NCI-H2171 treated with DMSO at 0.1 percent for 48 hours (cell line): ENCODE measurements around the gene CLTA.

Experiments
- DNase-seq: peaks from one replicate; lab custom pipeline; 2025; lab: John Stamatoyannopoulos, UW

Gene CLTA

GRCh38 chr9:36190388-36191289 lies at the start of gene CLTA:
CLTA (plus strand) TSS chr9:36190921; CDS start chr9:36191057, 136 bp downstream.
- peak; percentile 95 for DNase-seq

DNA sequence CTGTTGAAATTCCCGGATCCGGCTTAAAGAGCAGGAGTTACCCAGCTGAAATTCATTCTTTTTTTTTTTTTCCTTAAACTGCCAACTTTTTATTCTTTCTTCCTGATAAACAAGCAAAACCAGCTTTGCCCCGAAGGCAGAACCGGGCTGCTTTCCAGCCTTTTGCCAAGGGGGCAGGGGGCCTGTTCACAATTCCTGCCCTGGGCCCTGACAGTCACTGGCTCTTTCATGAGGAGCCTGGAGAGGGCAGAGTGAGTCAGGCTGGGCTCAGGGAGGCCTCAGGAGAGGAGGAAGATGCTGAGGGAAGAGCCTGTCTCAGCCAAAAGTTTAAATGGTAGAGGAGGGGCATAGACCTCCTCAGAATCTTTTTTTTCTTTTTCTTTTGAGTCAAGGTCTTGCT lies 49.4 kb upstream of the CLTA start:
- no peak for DNase-seq

DNA sequence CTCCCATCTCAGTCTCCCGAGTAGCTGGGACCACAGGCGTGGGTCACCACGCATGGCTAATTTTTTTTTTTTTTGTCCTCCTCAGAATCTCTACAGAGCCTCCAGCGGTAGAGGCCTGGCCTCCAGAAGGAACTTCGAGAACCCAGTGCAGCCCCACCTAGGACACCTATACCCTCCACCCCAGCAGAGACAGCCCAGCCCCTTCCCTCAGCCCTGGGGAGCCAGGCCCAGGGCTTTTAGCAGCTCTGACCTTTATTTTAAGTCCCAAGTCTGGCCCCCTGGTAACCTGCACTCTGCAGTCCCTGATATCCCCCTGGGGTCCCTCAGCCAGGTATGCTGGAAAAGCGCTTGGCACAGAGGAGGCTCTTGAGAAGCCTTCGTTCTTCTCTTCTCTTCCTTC lies 49.0 kb upstream of the CLTA start:
- no peak for DNase-seq

DNA sequence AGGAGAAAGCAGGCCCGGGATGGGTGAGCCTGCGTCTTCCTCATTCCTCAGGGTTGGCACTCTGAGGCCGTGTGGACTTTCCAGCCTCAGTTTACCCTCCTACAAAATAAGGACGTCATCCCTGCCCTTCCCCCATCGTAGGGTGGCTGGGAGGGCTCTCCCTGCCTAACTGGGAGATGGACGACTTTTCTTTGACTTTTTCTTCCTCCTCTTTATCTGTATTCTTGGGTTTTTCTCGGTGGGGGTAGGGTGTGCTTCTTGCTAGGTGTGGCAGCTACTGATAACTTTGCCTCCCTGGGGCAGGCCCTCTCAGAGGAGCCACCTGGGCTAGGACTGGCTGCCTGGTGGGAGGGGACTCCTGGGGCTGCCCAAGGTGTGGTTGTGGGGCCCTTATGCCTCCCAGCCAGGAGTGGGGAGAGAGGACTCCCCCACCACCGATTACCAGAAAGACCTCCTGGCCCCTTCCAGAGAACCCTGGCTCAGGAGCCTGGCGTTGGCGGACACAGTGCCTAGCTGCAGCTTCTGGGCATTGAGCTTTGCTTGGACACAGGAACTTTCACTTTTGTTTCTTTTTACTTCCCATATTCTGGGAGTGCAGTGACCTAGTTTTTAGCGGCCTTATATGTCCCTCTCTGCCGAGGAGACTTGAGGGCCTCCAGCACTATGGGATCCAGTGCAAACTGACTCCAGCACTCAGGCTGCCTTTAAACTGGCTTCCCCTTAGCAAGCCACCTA lies 48.0 kb upstream of the CLTA start:
- DNase-seq = no peak

DNA sequence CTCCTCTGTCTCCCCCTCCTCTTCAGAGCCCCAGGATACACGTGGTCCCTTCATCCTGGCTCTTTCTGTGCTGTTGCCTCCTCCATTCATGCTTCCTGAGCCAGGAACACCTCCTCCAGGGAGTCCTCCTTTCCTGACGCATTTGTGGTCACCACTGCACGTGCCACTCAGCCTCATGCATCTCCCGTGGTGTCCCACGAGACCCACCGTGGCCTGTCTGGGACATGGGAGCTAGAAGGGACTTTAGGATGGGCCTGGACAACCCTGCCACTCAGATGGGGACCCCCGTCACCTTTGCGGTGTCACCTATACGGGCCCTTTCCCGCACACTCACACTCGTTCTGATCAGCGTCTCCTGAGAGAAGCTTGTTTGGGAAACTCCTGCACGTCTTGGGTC lies 47.5 kb upstream of the CLTA start:
- no peak for DNase-seq

DNA sequence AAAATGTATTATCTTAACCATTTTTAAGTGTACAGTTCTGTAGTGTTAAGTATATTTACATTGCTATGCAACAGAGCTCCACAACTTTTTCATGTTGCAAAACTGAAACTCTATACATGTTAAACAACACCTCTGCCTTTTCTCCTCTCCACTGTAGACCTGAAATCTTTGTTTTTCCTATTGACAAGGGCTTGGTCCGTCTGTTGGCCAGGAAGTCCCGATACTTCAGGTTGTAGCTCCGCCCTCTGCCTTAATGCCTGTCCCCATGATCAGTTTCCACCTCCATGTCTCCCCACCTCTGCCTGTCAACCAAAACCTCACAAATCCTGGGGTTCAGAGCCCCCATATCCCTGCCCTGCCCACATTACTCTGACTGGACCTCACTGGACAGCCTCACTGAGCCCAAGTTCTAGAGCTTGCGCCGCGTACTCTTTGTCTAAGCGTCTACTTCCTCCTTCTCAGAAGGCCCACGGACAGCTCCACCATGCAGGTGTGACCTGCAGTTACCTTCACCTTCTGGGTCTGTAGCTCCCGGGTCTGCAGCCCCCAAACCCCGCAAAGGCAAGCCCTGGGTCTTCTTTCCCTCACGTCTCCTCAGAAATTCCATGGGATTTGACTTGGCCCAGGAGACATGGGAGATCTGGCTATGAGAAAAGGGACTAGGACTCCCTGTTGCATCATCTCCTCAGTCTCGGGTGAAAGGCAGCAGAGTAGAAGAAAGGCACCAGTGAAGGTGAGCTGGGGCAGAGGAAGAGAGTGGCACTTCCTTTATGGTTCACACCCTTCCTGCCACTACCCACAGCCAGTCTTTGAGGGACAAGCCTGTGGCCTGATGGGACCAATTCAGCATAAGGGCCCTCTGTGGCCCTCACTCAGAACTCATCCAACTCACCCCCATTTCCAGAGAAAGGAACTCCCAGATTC lies 46.1 kb upstream of the CLTA start:
- no peak for DNase-seq

DNA sequence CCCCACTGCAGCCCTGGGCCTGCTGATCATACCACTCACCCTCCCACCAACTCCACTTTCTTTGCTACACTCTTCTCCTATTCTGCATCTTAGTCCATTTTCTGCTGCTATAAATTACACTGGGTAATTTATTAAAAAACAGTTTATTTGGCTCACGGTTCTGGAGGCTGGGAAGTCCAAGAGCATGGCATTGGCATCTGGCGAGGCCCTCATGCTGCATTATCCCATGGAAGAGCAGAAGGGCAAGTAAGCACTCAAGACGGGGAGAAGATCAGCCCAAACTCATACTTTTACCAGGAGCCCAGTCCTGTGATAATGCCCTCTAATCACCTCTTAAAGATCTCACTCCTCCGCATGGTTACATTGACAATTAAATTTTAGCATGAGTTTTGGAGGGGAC lies 44.8 kb upstream of the CLTA start:
- DNase-seq = no peak

DNA sequence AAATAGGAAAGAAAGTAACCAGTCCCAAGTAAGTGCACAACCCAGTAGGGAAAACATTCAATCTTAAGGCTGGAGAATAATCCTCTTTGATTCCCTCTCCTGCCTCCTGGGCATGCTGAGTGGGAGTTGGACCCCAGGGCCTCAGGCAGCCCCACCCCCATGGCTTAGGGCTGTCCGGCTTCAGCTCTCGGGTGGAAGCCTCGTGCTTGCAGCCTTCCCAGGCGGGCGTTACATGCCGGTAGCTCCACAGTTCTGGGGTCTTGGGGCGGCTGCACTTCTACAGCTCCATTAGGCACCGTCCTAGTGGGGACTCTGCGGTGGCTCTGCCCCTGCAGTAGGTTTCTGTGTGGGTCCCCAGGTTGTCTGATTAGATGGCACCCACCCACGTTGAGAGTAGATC lies 44.1 kb upstream of the CLTA start:
- DNase-seq = no peak

DNA sequence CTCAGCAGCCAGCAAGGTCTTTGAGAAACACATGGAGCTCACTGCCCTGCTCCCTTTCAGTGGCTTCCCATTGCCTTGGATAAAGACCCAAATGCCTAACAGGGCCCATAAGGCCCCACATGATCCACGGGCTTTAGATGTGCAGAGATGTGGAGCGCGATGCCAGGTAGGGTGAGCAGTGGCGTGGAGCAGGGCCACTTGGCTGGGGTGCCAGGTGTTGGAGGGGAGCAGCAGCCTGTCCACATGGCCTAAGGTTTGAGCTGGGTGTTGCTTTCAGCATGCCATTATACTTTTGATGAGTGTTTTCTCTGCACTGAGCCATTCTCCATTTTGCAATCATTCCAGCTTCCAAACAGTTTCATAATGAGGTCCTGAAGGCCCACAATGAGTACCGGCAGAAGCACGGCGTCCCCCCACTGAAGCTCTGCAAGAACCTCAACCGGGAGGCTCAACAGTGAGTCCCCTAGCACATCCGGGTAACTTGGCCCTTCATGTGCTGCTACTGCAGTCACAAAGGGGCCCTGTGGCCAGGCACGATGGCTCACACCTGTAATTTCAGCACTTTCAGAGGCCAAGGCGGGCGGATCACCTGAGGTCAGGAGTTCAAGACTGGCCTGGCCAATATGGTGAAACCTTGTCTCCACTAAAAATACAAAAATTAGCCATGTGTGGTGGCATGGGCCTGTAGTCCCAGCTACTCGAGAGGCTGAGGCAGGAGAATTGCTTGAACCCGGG lies 43.1 kb upstream of the CLTA start:
- DNase-seq = no peak

DNA sequence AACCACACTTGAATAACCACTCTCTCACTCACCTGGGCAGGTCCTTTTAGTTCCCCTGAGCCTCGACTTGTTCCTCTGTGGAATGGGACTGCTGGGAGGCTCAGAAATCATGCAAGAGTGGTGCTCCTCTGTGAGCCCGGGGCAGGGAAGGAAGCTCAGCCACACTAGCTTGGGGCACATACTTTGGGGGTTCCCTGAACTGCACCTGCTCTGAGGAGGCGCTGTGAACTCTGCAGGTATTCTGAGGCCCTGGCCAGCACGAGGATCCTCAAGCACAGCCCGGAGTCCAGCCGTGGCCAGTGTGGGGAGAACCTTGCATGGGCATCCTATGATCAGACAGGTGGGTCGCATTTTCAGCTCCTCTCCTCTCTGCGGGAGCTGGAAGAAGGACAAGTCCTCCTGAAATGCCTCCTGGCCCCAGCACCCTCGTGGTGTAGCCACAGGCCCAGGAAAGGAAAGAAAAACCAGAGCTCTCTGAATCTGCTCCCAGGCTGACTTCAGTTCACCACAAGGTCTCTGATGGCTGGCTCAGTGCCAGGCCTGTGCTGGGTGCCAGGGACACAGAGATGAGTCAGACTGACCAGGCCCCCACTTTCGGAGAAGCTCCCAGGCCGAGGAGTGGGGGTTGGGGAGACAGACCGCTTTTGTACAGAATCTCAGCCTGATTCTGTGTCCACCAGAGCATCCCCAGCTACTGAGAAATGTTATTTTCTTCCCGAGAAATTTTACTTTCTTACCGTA lies 42.2 kb upstream of the CLTA start:
- DNase-seq = no peak

GRCh38 chr9:36149197-36149596 lies 41.5 kb upstream of the CLTA start:
- DNase-seq = no peak

GRCh38 chr9:36150574-36151315 lies 40.0 kb upstream of the CLTA start:
- no peak for DNase-seq

- no peak for DNase-seq
These were observed 39.2 kb upstream of the CLTA start for GRCh38 chr9:36151316-36152210.

- DNase-seq = peak; percentile 1
These were observed 37.8 kb upstream of the CLTA start for GRCh38 chr9:36152741-36153438.

GRCh38 chr9:36153746-36154145 lies 37.0 kb upstream of the CLTA start:
- no peak for DNase-seq

DNA sequence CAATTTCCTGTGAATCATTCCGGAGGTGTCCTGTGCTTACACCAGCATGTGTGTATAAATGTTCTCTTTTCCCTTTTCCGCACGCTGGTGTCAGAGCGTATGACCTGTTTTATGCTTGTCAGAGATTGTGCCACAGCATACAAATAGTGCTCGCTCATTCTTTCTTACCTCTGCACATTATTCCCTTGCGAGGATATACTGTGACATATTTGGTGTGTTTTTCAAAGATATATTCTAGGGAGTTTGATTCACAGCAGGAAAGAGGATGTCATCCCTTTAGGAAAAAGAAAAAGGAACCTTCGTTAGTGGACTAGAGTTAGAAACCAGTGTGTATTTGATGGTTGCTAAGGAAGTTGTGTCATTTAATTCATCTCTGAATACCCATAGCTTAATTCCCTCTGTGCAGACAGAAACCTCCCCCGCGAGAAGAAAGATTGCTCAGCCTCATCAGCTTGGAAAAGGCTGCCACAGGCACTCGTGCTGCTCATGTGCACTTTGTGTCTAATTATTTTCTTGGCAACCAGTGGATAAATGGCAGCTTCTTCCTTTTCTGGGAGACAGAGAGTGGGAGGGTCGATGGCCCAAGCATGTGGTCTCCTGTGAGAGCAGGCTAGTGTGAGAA lies 36.3 kb upstream of the CLTA start:
- no peak for DNase-seq

DNA sequence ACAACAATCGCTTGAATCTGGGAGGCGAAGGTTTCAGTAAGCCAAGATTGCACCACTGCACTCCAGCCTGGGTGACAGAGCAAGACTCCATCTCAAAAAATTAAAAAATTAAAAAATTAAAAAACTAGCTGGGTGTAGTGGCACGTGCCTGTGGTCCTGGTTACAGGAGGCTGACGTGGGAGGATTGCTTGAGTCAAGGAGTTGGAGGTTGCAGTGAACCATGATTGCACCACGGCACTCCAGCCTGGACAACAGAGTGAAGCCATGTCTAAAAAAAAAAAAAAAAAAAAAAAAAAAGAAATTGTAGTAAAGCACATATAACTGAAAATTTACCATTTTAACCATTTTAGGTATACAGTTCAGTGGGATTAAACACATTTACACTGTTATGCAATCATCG lies 34.6 kb upstream of the CLTA start:
- DNase-seq = no peak

- no peak for DNase-seq
These were observed 32.6 kb upstream of the CLTA start for GRCh38 chr9:36158122-36158521.
